NK-92 (cell line): ENCODE results near the gene BCL6B.
"Not testable (repeated sequence)": the region's sequence is repeated elsewhere in the genome, so short reads cannot be mapped to it uniquely, and the experiment has no call there.

ENCODE experiments used
- DNase-seq: peaks from one replicate; lab custom pipeline; 2025; ENCODE audit not compliant: unreplicated experiment; lab: John Stamatoyannopoulos, UW

Gene BCL6B

GRCh38 chr17:7022781-7023571, at the start of gene BCL6B:
Gene BCL6B (plus strand): TSS chr17:7023050. CDS start chr17:7023672, 622 bp downstream.
- no peak for DNase-seq

- DNase-seq: not testable (repeated sequence)
Observed at GRCh38 chr17:6979440-6979839, 43.4 kb upstream of the BCL6B start.

GRCh38 chr17:6981426-6981825, 41.4 kb upstream of the BCL6B start:
- no peak for DNase-seq

- no peak for DNase-seq
Observed at GRCh38 chr17:6985266-6985665, 37.6 kb upstream of the BCL6B start.

- DNase-seq: no peak
Observed at GRCh38 chr17:6986676-6987075, 36.2 kb upstream of the BCL6B start.

GRCh38 chr17:6989779-6990178, 33.1 kb upstream of the BCL6B start:
- DNase-seq: no peak

- DNase-seq: not testable (repeated sequence)
Observed at GRCh38 chr17:6993613-6994056, 29.2 kb upstream of the BCL6B start.

GRCh38 chr17:6994118-6994598, 28.7 kb upstream of the BCL6B start:
- DNase-seq: no peak

GRCh38 chr17:6994666-6995256, 28.1 kb upstream of the BCL6B start:
- DNase-seq: no peak

GRCh38 chr17:6995500-6996255, 27.2 kb upstream of the BCL6B start, which contains the start of gene ALOX12:
Gene ALOX12 (plus strand): TSS chr17:6996049. CDS start chr17:6996118, 69 bp downstream.
- no peak for DNase-seq

- DNase-seq: no peak
Observed at GRCh38 chr17:6996256-6997011, 26.4 kb upstream of the BCL6B start.

GRCh38 chr17:6997171-6997570, 25.7 kb upstream of the BCL6B start:
- no peak for DNase-seq

GRCh38 chr17:6998855-6999508, 23.9 kb upstream of the BCL6B start:
- DNase-seq: no peak

- DNase-seq: no peak
Observed at GRCh38 chr17:7001318-7001961, 21.4 kb upstream of the BCL6B start.

- no peak for DNase-seq
Observed at GRCh38 chr17:7002288-7003047, 20.4 kb upstream of the BCL6B start.

GRCh38 chr17:7003745-7004144, 19.1 kb upstream of the BCL6B start:
- DNase-seq: no peak

GRCh38 chr17:7004398-7005253, 18.2 kb upstream of the BCL6B start:
- no peak for DNase-seq

- no peak for DNase-seq
Observed at GRCh38 chr17:7005716-7006115, 17.1 kb upstream of the BCL6B start.
